KBM-7 (cell line): Measurements from ENCODE around the gene CDYL.

Experiments used
- DNase-seq: peaks from one replicate; pipeline ENCODE4 v3.0.0-alpha.2; 2015
- in situ Hi-C: fragments of 300-500 bp; cut with MboI; formaldehyde crosslinking; loops from 2 replicates; pipeline ENCODE4 v1.14.3; 2020; ENCODE audit warnings: low sequenced_read_pairs, low pct_unique_long_range_greater_than_20kb, mixed read lengths

Gene CDYL

GRCh38 chr6:4768815-4769214 lies 7.4 kb upstream of the CDYL start:
- in situ Hi-C loops = no loop called here
- DNase-seq = no peak

DNA sequence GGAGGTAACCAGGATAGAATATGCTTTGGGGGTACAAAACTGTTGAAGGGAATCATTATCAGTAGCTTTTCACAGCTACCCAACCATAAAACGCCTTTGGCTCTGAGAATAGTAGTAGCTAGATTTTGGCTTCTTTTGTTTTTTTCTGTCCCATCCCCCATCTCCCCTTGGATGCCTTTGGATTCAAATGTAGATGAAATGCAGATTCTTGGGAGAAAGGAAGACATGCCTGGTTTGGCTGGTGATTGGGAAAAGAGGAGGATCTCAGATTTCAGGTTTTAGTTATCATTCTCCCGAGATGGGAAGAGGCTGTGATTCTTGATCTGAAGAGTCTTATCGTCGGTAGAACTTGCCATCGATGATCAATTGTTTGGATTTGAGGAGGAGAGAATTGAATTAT lies 3.5 kb upstream of the CDYL start:
- no peak for DNase-seq
- in situ Hi-C loops = no loop called here

DNA sequence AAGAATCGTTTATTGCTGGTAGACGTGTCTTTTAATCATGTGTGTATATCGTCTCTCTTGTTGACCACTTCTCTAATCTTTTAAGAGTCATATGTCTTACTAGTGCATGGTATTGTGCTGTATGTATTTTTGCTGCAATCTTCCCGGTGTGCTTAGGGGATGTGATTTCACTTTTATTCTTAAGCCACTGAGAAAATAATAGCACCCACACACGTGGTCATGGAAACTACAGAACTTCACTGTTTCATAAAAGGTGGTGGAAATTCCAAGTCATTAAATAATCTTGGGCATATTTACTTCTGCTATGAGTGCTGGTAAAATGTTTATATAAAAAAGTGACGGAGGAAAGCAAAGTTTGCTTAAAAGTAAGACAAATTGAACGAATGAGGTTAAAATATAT lies 3.0 kb upstream of the CDYL start:
- no peak for DNase-seq
- in situ Hi-C loops = no loop called here

GRCh38 chr6:4774296-4774695 lies 1.9 kb upstream of the CDYL start:
- DNase-seq = no peak
- in situ Hi-C loops = no loop called here

DNA sequence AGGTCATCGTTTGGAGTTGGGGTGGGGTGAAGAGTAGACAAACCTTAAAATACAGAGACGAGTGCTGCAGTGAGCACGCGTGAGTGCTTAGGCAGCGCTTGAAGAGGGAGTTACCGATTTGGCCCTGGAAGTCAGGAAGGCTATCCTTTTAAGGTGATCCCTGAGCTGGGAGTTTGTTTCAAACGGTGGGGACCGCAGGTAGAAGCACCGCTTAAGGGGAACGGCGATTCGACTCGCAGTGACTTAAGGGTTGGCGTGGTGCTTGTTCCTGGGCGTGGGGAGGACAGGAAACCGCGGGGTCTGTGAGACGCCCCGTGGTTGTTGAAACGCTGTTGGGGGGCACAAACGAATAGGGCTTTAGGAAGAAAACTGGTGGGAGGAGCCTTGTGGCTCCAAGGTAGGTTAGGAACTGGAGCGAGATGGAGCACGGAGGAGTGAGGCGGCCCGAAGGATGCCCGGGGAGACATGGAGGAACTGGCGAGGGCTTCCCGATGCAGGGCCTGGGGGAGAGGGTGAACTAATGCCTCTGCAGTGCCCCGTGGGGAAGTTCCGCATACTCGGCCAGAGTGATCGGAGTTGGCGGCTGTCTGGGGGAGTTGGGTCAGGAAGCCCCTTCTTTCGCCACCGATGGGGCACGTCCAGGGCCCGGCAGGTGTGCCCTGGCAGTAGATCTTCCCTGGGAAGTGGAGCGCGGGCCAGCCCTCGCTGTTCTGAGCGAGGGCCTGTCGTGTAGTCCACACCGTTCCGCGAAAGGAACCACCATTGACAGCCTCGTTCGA lies 1.3 kb upstream of the CDYL start:
- in situ Hi-C loops = no loop called here
- peak; percentile 68 for DNase-seq

DNA sequence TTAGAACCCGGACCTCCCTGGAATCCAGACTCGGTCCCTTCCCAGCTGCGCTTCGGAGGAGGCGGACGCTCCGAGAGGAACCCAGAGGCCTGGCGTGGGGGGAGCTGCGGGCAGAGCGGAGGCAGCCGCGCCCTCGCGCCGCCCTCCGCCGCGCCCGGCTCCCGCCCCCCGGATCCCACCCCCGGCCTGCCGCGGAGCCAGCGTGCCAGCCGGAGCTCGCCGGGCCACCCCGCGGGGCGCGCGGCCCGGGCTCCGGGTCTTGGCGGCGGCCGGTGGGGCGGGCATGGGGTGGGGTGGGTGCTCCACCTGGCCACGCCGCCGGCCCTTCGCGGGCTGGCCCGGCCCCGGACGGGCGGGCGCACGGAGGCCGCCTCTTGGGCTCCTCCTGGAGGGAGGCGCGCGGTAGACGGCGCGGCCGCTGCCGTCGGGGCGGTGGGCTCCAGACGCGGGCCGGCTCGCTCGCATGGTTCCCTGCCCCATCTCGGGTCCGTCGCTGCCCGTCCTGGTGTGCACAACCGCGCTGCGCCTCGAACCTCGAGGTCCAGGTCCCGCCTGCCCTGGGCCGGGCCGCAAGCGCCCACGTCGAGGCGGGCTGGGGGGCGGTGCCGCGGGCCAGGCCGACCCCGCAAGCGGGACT lies 592 bp upstream of the CDYL start:
- in situ Hi-C loops = no loop called here
- DNase-seq = peak; percentile 81

GRCh38 chr6:4776493-4777393 lies 539 bp downstream of the CDYL start:
- no peak for DNase-seq
- in situ Hi-C loops = no loop called here

DNA sequence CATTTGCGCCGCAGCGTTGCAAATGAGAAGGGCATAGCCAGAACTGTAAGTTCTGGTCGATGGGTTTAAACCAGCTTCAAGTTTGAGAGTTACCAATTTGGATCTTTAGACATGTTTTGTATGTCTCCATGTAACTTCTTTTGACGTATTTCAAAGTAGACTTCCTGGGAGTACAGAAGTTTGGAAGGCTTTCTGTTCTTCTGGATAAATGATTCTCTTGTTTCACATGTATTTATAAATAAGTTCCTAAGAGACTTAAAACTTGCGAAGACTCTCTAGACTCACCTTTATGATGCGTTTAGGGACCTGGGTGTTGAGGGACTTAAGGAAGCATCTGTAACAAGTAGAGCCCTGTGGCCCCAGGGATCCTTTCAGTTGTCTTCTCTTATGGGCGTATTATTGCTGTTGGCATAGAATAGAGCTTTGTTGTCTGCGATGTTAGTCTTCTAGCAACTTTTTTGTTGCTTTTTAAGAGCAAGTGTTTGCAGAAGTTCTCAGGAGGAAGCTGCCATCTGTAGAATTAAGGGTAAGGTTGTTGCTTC lies 1.3 kb downstream of the CDYL start:
- in situ Hi-C loops = no loop called here
- DNase-seq = peak; percentile 55

DNA sequence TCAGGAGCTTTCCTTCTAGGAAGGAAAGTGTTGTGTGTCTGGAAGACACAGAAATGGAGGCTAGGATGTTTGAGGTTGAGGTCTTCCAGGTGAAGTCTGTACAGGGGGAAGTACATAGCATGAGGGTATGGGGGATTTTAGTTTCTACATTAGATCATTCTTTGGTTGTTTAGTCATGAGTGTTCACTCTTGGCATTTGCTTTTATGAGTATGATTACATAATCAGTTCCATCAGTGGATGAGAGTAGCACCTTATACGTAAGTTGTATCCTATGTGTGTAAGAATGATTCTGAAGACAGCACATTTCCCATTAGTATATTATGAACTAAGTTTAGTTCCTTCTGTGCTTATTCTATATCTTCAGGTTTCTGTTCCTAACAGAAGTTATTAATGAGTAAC lies 1.9 kb downstream of the CDYL start:
- in situ Hi-C loops = no loop called here
- no peak for DNase-seq

GRCh38 chr6:4780360-4780812 lies 4.2 kb downstream of the CDYL start:
- DNase-seq = no peak
- in situ Hi-C loops = no loop called here

- in situ Hi-C loops = no loop called here
- DNase-seq = no peak
Measured at GRCh38 chr6:4781426-4781825, 5.2 kb downstream of the CDYL start.

GRCh38 chr6:4781967-4782575 lies 5.9 kb downstream of the CDYL start:
- in situ Hi-C loops = no loop called here
- no peak for DNase-seq

- in situ Hi-C loops = no loop called here
- no peak for DNase-seq
Measured at GRCh38 chr6:4786996-4787395, 10.8 kb downstream of the CDYL start.

DNA sequence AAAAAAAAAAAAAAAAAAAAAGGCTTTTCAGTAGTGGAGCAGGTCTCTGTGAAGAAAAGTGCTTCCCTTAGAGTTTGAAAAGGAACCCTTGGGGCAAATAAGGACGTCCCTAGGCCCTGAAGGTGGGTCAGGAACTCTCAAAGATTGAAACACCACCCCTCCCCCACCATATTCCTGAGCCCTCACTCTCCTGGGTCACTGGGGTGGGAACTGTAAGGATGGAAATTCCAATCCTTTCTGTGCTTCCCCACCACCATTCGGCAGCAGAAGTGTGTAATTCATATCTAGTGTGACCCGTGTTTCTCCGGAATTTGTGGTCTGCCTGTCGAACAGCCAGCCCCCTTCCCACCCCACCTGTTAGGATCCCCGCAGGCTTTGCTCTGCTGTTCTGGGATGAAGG lies 12.3 kb downstream of the CDYL start:
- in situ Hi-C loops = no loop called here

DNA sequence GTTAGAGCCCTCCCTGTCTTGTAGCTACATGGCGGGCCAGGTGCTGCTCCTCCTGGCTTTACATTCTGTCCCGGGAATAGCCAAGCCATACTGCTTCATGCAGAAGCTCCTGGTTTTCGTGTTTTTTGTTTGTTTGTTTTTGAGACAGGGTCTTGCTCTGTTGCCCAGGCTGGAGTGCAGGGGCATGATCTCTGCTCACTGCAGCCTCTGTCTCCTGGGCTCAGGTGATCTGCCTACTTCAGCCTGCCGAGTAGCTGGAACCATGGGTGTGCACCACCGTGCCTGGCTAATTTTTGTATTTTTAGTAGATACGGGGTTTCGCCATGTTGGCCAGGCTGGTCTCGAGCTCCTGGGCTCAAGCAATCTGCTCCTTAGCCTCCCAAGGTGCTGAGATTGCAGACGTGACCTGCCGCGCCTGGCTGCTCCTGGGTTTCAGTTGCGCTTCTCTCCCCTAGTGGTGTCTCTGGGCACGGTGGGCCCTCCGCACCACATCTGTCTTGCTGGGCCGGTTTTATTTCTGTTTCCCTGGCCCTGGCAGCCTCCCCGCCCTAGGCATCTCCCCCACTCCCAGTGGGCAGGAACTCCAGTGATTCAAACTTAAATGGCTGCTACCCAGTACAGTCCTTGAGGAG lies 12.9 kb downstream of the CDYL start:
- in situ Hi-C loops = no loop called here
- no peak for DNase-seq

More for the DNA sequence above, 12.3 kb downstream of the CDYL start:
- no peak for DNase-seq

DNA sequence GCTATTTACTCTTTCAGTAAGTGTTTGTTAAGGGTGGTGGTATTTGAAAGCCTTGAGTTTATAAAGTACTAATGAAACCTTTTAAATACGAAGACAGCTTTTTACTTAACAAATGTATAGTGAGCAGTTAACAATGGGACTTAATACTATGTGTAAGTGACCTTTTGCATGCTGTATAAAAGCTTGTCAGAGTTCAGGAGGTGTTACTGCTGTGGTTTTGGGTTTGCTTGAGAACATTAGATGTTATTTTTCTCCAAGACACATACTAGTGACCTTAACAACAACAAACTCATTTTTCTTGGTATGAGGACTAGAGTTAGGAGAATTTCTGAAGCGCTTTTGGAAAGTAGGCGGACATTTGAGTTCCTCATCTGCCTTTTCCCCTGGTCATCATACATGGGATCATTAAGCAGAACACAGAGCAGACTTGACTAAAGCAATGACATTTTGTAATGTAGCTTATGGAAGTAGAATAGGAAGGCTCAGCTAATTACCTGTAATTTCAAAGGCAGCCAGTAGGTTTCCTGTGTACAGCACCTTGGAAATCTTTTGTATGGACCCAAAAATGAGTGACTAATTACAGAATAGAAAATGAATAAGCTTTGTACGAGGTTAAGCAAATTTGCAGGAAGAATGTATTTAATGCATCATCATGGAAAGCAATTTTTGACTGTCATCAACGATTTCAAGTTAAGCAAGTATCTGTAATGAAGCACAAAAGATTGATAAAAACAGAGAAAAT lies 14.1 kb downstream of the CDYL start:
- in situ Hi-C loops = no loop called here
- no peak for DNase-seq

DNA sequence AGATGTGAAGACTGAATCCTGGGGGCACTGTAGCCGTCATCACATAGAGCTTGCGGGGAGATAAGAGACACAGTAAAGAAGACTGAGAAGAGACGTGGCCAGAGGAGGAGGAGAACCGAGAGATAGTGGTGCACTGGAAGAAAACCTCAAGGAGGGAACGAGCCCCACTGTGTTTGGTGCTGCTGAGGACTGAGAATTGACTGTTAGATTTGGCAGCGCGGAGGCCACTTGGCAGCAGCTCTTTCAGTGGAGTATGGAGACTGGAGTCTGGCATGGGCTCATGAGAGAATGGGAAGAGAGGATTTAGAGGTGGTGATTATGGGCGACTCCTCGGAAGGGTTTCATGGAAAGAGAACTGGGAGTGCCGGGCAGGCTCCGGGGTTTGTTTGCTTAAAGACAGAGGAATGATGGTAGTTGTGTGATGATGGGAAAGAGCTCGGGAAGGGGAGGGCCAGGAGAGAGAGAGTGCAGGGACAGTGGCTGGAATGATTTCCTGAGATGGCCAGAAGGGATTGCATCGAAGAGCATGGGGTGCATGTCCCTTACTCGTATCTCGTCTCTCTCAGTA lies 18.0 kb downstream of the CDYL start:
- no peak for DNase-seq
- in situ Hi-C loops = no loop called here

DNA sequence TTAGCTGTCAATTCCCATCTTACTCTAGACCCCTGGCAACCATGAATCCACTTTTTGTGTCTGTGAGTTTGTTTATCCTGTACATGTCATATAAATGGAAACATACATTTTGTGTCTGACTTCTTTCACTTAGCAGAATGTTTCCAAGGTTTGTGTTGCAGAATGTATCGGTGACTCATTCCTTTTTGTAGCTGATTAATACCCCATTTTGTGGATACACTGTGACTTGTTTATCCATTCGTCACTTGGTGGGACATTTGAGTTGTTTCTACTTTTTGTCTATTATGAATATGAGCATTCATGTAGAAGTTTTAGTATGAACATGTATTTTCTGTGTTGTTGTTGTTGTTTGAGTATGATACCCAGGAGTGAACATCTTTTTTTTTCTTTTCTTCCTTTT lies 21.4 kb downstream of the CDYL start:
- in situ Hi-C loops = no loop called here

More for the DNA sequence above, 21.4 kb downstream of the CDYL start:
- no peak for DNase-seq
